Stomach (tissue), 4 donors: Measurements from ENCODE around the gene ASZ1.

Experiments used
- EP300 ChIP-seq: sonication (generic); formaldehyde crosslinking; IDR thresholded peaks from one replicate; pipeline ENCODE4 v1.6.1; 2017; ENCODE audit warnings: antibody characterized with exemption
- POLR2A ChIP-seq, 4 donors: fragments of 450-650 bp; IDR thresholded peaks; one replicate each; pipeline ENCODE4 v1.6.1; 2016; ENCODE audit warnings: antibody characterized with exemption in 4 of 4, control low read depth in 2 of 4, mild to moderate bottlenecking in 1 of 4, moderate library complexity in 1 of 4
- TF ChIP-seq, protein P1 (sequence below), 7 experiments: fragments of 450-650 bp in 4 of 7; fragments of 200-600 bp in 3 of 7; sonication (generic) in 3 of 7; IDR thresholded peaks; one replicate each; pipeline ENCODE4 v1.5.1; 2016 to 2019; ENCODE audit warnings: antibody characterized with exemption in 7 of 7, control low read depth in 2 of 7, mild to moderate bottlenecking in 1 of 7

DNA sequence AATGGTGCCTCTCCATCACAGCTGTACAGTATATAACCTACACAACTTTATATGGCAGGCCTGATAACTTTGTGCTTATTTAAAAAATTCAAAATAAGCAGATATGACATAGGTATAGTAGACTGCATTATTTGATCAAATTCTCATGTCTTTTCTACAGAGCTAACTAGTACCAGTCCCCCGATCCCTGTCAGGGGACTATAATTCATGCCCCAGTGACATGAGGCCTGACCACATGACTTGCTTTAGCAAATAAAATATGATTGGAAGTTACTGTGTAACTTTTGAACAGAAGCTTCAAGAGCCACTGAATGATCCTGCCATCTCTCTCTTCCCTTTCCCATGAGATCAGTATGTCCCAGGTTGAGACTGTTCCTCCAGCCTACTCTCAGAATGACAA, 55.2 kb downstream of the ASZ1 start:
- TF ChIP-seq EP300, result no peak
- TF ChIP-seq, protein P1, sequence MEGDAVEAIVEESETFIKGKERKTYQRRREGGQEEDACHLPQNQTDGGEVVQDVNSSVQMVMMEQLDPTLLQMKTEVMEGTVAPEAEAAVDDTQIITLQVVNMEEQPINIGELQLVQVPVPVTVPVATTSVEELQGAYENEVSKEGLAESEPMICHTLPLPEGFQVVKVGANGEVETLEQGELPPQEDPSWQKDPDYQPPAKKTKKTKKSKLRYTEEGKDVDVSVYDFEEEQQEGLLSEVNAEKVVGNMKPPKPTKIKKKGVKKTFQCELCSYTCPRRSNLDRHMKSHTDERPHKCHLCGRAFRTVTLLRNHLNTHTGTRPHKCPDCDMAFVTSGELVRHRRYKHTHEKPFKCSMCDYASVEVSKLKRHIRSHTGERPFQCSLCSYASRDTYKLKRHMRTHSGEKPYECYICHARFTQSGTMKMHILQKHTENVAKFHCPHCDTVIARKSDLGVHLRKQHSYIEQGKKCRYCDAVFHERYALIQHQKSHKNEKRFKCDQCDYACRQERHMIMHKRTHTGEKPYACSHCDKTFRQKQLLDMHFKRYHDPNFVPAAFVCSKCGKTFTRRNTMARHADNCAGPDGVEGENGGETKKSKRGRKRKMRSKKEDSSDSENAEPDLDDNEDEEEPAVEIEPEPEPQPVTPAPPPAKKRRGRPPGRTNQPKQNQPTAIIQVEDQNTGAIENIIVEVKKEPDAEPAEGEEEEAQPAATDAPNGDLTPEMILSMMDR (IDR thresholded peaks at IDR 0.05), result no peak
- TF ChIP-seq POLR2A (IDR thresholded peaks at IDR 0.05), result no peak
